Hematopoietic multipotent progenitor cell (in vitro differentiated cells): ENCODE data around the gene PDZK1. TPM values are rescaled to one million over a fixed set of nuclear protein-coding genes. Genes with fewer than 3 reads are reported as not detected.
"Not testable (repeated sequence)": the region's sequence is repeated elsewhere in the genome, so short reads cannot be mapped to it uniquely, and the experiment has no call there.

Experiments
- DNase-seq, 3 donors: peaks; one replicate each; pipeline ENCODE4 v3.0.0-alpha.2; 2011 to 2015; ENCODE audit warnings: low read depth in 2 of 3, low spot score in 2 of 3
- total RNA-seq: library from RNA; depleted of rRNA; stranded (reverse); fragments of >200 nt; gene quantifications from one replicate; pipeline ENCODE4 v1.2.3, GENCODE V29; 2012

Gene PDZK1
- total RNA-seq, 1 donor: under 0.01 TPM

DNA sequence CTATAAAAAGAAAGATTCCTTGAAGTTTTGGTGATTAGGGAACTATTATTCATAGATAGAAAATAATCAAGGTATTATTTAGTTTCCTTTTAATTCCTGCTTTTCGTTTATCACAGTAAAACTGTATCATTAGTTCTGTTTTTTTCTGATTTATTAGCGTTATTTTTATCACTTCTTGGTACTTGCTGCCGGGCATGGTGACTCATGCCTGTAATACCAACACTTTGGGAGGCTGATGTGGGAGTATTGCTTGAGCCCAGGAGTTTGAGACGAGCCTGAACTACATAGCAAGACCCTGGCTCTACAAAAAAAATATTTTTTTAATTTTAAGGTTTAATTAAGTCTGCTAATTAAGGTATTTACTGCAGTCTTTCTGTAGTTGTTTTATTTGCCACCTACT is 42.2 kb downstream of the PDZK1 start:
- DNase-seq: not testable (repeated sequence)

DNA sequence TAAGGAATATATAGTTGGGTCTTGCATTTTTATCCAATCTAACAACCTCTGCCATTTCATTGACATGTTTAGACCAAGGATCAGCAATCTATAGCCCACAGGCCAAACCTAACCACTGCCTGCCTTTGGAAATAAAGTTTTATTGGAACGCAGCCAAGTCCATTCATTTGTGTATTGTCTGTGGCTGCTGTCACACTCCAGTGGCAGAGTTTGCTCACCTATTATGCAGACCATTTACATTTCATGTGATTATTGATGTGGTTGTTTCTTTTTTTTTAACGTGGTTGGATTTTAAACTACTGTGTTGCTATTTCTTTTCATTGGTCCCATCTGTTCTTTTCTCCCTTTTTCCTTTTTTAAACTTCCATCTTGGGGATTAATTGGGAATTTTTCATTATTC is 44.7 kb downstream of the PDZK1 start:
- DNase-seq: not testable (repeated sequence)

DNA sequence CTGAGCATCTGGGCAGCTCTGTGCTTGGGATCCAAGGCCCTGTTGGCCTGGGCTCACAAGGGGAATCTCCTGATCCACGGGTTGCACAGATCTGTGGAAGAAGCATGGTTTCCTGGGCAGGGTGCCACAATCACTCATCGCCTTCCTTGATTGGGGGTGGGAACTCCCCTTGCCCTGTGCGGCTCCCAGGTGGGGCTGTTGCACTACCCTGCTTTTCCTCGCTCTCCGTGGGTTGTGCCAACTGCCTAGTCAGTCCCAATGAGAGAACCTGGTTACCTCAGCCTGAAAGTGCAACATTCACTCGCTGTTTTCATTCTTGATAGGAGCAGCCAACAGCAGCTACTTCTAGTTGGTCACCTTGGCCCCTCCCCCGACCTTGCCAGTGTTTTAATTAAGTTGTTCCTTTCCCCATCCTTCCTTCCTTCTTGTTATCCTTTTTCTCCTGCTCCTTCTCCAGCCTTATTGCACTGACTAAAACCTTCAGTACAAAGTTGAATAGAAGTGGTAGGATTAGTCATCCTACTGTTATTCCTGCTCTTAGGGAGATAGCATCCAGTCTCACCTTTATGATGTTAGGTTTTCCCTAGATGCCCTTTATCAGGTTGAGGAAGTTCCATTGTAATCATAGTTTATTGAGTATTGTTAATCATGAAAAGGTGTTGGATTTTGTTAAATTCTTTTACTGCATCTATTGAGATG is 50.8 kb downstream of the PDZK1 start:
- not testable (repeated sequence) for DNase-seq

DNA sequence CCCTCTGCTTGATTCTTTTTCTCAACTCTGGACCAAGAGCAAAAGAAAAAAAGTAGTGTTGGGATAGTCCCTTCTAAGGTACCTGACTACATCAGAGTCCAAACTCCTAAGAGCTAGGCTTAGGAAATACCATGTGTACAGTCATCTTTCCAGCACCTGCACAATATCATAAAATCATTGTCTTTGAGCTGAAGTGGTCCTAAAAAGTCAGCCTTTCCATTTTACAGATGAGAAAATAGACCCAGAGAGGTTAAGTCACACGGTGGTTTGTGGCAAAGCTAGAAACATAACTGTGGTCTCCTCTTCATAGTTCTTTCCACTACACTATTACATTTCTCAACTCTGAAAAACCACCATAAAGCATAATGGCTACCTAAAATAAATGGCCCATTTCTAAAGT is 63.2 kb downstream of the PDZK1 start:
- not testable (repeated sequence) for DNase-seq

DNA sequence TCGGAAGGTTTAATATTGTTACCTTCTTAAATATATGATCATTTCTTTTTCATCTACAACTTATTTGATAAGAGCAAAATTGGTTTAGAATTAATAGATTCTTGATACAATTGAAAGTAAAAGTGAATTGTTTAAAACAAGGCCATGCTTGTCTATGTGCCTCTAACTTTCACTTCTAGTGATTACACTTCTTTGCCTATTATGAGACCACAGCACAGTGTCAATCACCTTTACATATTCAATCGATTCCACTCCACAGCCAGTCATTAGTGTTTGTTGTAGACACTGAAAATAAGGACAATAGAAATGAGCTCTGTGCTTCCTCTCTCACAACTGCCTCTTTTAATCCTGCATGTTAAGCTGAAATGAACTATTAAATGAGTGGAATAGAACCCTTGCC is 65.3 kb downstream of the PDZK1 start:
- not testable (repeated sequence) for DNase-seq

DNA sequence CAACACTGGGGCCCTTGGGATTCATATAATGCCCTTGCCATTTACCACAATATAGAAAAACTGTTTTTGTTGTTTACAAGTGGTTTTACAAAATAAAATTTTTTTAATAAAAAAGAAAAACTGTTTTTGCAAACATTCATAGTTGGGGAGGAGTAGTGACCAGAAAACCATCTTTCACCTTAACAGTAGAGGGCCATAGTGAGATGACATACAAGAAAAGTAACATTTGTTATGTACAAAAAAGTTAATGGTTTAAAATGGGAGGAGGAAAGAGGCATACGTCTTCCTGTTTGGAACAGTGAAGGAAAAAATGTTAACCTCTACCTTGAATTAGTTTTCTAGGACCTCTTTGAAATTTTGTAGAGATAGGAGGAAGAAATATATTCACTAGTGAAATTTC is 70.9 kb downstream of the PDZK1 start:
- DNase-seq: not testable (repeated sequence)

DNA sequence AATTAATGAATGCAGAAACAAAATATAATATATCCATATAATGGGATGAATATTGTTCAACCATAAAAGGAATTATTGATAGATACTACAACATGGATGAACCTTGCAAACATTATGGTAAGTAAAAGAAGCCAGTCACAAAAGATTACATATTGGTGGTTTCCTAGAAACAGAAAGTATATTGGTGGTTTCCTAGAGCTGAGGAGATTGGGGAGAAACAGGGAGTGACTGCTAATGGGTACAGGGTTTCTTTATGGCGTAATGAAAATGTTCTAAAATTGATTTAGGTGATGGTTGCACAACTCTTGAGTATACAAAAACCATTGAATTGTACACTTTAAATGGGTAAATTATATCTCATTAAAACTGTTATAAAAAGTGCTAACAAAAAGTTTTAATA is 85.0 kb downstream of the PDZK1 start:
- not testable (repeated sequence) for DNase-seq

Other genes with a start within 250 kb of the PDZK1 start
- 21.8 TPM for gene GPR89A, start 99.4 kb downstream of the PDZK1 start, total RNA-seq
- not detected for gene CD160, start 12.1 kb upstream of the PDZK1 start, total RNA-seq
- 9.2 TPM for gene RNF115, start 116.7 kb upstream of the PDZK1 start, total RNA-seq
- 46.0 TPM for gene POLR3C, start 116.8 kb upstream of the PDZK1 start, total RNA-seq
- gene NUDT17, start 138.3 kb upstream of the PDZK1 start, total RNA-seq: 12.7 TPM
- gene PIAS3, start 151.7 kb upstream of the PDZK1 start, total RNA-seq: 15.6 TPM
- gene ANKRD35, start 178.5 kb upstream of the PDZK1 start, total RNA-seq: 0.27 TPM
- under 0.01 TPM for gene ITGA10, start 202.7 kb upstream of the PDZK1 start, total RNA-seq
- gene PEX11B, start 211.3 kb upstream of the PDZK1 start, total RNA-seq: 21.5 TPM
- 66.2 TPM for gene RBM8A, start 220.1 kb upstream of the PDZK1 start, total RNA-seq